Measurements from ENCODE around the gene NRXN3. TPM values are rescaled to one million over a fixed set of nuclear protein-coding genes. Genes with fewer than 3 reads are reported as not detected.

Gene NRXN3
- total and polyA plus RNA-seq, 2 of the 13 experiments (the other 11 are each of a cell fraction or from before 2014, with no cell fraction given) = 0.03 TPM; not detected in 1

DNA sequence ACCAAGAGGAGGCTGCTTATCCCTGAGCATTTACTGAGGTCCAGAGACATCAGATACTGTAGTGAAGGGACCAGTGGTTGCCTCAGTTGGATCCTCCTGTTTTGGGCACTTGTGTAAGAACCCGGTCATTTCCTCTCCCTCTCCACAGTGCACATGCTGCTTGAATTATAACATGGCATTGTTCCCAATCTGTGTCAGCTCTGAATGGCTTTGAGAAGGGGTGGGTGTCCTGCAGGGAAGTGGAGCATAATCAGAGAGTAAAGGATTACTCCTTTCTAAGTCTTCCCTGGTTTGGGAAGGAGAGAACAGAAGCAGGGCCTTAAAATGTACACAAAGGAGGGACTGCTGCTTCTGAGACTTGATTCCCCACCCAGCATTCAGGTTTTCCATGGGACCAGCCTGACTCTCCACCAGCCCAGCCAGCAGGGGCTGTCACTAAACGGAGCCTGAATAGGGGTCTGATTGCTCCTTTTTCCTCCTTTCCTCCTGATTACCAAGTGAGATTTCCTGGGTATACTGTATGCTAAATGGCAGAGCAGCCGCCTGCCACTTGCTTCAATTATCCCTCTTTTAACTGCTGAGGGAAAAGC lies 78.4 kb downstream of the NRXN3 start:
- DNase-seq (ENCODE audit: low spot score) = no peak
- Histone ChIP-seq H3K9ac (ENCODE audit: insufficient read depth, low read depth, low read length) (no peak overlapping the region), H3K4me1 (ENCODE audit: insufficient read depth, low read length) (no peaks in the 10 kb centered on the region), H3K9me3 (ENCODE audit: low read length) (no peaks in the 10 kb centered on the region), H3K4me2 (ENCODE audit: low read depth, low read length) (no peak overlapping the region), H3K27me3 (ENCODE audit: control insufficient read depth in 1 of 2, insufficient read depth in 2 of 2, low read length in 2 of 2) (no peaks in the 10 kb centered on the region; a peak in 1 of 5 replicates), H3K79me2 (ENCODE audit: insufficient read depth, low read length) (no peaks in the 10 kb centered on the region), H4K20me1 (ENCODE audit: insufficient read depth, low read length) (no peaks in the 10 kb centered on the region), H3K4me3 (replicated peaks in 1 of 3; ENCODE audit: insufficient read depth in 1 of 3, low read depth in 2 of 3, low read length in 3 of 3) (no peak overlapping the region), H3K36me3 (replicated peaks in 1 of 2; ENCODE audit: control insufficient read depth in 1 of 2, insufficient read depth in 2 of 2, low read length in 2 of 2) (no peaks in the 10 kb centered on the region), H3K27ac (ENCODE audit: extremely low read length, insufficient read depth, low read length) (no peak overlapping the region), H2AFZ (ENCODE audit: low read length) (no peak overlapping the region)
- ChIA-PET POLR2A (no interaction called here), CTCF (ENCODE audit: low intra/inter-chr PET ratio, low total read pairs) (no interaction called here)
- in situ Hi-C loops (cut with HindIII; ENCODE audit: extremely low pct_ligation_motif_present, low pct_unique_long_range_greater_than_20kb) (no loop called here), intact Hi-C loops (cut with micrococcal nuclease; ENCODE audit: unreplicated experiment) (no loop called here)
- no peak for ATAC-seq
- no TSS peak for BruUV-seq (replicated peaks)
- FAIRE-seq = no peak
- TF ChIP-seq NFRKB (IDR thresholded peaks at IDR 0.05) = no peak
- TF ChIP-seq MAZ (IDR thresholded peaks at IDR 0.05; ENCODE audit: borderline replicate concordance, low read depth, low read length) = no peak
- no peak for TF ChIP-seq MAZ (CRISPR knock-in tag; IDR thresholded peaks at IDR 0.05; ENCODE audit: low read depth)
- TF ChIP-seq, protein P1, sequence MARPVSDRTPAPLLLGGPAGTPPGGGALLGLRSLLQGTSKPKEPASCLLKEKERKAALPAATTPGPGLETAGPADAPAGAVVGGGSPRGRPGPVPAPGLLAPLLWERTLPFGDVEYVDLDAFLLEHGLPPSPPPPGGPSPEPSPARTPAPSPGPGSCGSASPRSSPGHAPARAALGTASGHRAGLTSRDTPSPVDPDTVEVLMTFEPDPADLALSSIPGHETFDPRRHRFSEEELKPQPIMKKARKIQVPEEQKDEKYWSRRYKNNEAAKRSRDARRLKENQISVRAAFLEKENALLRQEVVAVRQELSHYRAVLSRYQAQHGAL (CRISPR knock-in tag; IDR thresholded peaks at IDR 0.05; ENCODE audit: not compliant biosample characterization) = no peak
- no peak for TF ChIP-seq NFKB2 (CRISPR knock-in tag; IDR thresholded peaks at IDR 0.05; ENCODE audit: borderline replicate concordance)
- no peak for TF ChIP-seq ZNF543 (CRISPR knock-in tag; IDR thresholded peaks at IDR 0.05)
- TF ChIP-seq TEAD3 (CRISPR knock-in tag; optimal IDR thresholded peaks at IDR 0.05; ENCODE audit: borderline replicate concordance) = no peak
- no peak for TF ChIP-seq GATAD2A (CRISPR knock-in tag; IDR thresholded peaks at IDR 0.05)
- TF ChIP-seq ZNF703 (CRISPR knock-in tag; IDR thresholded peaks at IDR 0.05; ENCODE audit: borderline replicate concordance) = no peak
- TF ChIP-seq KDM1A (CRISPR knock-in tag; IDR thresholded peaks at IDR 0.05) = no peak
- TF ChIP-seq SMAD1 (CRISPR knock-in tag; IDR thresholded peaks at IDR 0.05; ENCODE audit: borderline replicate concordance, low read depth) = no peak
- TF ChIP-seq ZBTB20 (CRISPR knock-in tag; IDR thresholded peaks at IDR 0.05; ENCODE audit: borderline replicate concordance, low read depth) = no peak
- no peak for TF ChIP-seq PHB2 (IDR thresholded peaks at IDR 0.05; ENCODE audit: partially characterized antibody)
- WGBS (ENCODE audit: low lambda C conversion rate) = 6% methylated on average over 3 of the region's 3 CpGs

Data from HepG2 (cell line).